Stimulated activated CD8-positive, alpha-beta memory T cell treated with anti-CD3 and anti-CD28 coated beads, Interleukin-4, amount 100 ng/mL, for 24 hours (primary cell): ENCODE data around the gene EIF4A2.

ENCODE experiments used
- DNase-seq: peaks from one replicate; pipeline ENCODE4 v3.0.0-alpha.2; 2020; ENCODE audit warnings: low read depth

Gene EIF4A2

DNA sequence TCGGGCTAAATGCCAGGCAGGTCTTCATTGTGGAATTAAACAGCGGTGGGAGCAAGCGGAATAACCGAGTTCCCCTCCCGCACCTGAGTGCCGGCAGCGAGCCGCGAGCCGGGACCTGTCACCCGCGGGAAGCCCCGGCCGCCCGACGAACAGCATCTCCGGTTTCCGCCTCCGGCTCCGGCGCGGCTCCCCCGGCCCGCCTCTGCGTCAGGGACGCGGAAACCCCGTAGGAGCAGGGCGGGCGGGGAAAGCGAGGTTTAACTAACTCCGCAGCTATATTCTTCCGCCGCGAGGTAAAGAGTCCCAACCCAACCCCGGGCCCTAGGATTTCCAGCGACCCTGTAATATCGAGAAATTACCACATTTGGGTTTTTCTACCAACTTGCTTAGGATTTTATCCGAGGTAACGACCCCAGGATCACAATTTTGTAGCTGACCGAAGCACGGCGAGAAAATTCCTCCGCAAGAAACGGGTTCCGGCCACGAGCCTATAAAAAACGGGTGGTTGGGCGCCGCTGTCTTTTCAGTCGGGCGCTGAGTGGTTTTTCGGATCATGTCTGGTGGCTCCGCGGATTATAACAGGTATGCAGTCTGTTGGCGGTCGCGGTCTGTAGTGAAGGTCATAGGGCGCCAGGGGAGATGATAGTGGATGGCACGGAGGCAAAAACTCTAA is at the start of gene EIF4A2:
Gene EIF4A2, plus strand, starts transcription at position 520 of the 673 bp plus-strand sequence. Its CDS starts 34 bp downstream, at position 554.
- peak; percentile 83 for DNase-seq

GRCh38 chr3:186742618-186743380 is 40.6 kb upstream of the EIF4A2 start:
- no peak for DNase-seq

DNA sequence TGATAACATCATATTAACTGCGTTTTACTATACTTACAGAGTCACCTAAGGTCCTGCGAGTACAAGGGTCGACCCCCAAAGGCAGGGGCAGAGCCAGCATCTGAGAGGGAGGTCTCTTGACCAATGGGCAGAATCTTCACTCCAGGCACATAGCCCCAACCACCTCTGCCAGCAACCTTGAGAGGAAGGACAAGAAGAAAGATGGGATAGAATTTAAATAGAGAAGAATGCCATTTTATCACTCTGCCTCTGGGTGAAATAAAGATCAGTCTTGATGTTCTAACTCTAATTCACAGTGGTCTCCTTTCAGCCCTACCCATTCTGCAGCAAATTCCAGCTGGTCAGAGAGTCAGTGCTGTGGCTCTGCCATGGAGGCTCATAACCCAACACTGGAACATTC is 39.7 kb upstream of the EIF4A2 start:
- no peak for DNase-seq

DNA sequence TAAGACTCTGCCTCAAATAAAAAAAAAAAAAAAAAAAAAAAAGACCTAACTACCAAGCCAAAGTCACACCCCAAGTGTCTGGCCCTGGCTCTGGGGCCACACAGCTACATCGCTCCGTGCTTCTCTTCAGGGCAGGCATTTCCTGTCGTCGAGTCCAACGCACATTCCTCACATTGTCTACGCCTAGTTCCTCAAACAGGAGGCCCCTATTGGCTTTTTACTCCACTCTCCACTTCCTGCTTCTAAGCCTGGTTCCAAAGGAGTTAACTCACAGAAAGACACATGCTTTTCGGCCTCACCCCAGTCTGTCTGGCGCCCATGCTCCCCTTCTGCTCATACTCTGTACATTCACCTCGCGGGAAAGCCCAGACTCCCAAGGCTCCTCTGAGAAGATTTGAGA is 37.4 kb upstream of the EIF4A2 start:
- no peak for DNase-seq

- no peak for DNase-seq
These were observed 33.1 kb upstream of the EIF4A2 start for GRCh38 chr3:186750316-186750715.

GRCh38 chr3:186751480-186751879 is 31.9 kb upstream of the EIF4A2 start:
- no peak for DNase-seq

DNA sequence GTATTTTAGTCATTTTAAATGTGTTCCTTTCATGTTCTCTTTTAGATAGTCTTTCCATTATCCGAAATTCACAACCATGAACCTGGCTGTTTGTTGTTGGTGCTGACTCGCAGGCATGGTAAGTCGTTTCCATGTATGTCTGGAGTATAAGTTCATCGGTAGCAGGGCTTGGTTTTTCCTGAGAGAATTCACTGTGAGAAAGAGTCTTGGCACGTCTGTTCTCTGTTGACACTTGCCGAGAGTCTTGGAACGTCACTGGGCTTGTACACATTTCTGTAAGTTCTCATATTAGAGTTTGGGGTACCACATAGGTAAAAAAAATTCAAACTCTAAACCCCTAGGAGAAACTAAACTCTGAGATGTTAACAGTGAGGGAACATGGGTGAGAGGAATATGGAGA is 29.4 kb upstream of the EIF4A2 start:
- DNase-seq: no peak

DNA sequence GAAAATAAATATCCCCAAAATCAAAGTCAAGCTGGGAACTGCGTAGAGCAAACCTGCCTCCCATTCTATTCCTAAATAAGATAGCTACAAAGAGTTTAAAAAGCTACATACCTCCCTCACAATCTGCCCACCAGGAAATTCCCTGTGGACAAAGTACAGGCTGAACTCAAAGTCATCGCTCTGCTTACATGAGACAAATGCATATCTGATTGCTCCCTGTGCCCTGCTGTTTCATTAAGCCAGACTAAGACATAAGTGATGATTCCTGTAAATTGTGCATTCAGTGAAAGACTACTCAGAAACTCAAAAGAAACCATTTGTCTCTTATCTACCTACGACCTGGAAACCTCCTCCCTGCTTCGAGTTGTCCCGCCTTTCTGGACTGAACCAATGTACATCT is 28.5 kb upstream of the EIF4A2 start:
- no peak for DNase-seq

DNA sequence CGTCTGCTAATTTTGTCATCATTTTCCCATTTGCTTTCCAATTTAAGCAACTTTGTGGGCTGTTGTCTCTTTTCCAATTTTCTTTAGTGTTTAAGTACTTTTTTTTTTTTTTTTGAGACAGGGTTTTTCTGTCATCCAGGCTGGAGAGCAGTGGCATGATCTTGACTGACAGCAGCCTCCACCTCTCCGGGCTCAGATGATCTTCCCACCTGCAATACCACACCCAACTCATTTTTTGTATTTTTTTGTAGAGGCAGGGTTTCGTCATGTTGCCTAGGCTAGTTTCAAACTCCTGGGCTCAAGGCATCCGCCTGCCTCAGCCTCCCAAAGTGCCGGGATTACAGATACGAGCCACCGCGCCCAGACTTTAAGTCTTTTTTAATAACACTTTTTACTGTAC is 26.2 kb upstream of the EIF4A2 start:
- DNase-seq: no peak

- DNase-seq: no peak
These were observed 25.6 kb upstream of the EIF4A2 start for GRCh38 chr3:186757686-186758220.

DNA sequence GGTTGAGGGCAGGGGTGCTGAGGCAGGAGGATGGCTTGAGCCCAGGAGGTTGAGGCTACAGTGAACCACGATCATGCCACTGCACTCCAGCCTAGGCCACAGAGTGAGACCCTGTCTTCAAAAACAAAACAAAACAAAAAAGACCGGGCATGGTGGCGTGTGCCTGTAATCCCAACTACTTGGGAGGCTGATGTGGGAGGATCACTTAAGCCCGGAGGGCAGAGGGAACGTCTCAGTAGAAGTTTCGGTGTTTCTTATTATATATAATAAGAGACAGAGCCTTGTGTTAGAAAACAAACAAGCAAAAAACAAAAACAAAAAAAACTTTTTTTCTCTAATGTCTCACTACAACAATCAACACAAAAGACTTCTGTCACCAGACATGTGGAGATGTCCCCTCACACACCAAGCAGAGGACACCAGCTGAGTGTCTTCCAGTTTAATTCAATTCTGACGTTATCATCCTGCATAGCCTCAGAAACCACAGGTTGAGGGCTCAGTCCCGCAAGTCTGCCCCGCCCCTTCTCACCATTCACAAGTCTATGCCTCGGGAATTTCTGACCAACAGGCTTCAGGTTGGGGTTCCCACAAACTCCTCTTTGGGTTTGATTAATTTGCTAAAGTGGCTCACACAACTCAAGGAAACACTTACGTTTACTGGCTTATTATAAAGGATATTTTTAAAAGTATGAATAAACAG is 24.0 kb upstream of the EIF4A2 start:
- no peak for DNase-seq

- no peak for DNase-seq
These were observed 23.1 kb upstream of the EIF4A2 start for GRCh38 chr3:186760141-186760833.

GRCh38 chr3:186760897-186761447 is 22.4 kb upstream of the EIF4A2 start:
- DNase-seq: no peak

- DNase-seq: peak; percentile 7
These were observed 11.1 kb upstream of the EIF4A2 start for GRCh38 chr3:186772281-186772694.

GRCh38 chr3:186772701-186773417 is 10.5 kb upstream of the EIF4A2 start:
- peak; percentile 56 for DNase-seq

DNA sequence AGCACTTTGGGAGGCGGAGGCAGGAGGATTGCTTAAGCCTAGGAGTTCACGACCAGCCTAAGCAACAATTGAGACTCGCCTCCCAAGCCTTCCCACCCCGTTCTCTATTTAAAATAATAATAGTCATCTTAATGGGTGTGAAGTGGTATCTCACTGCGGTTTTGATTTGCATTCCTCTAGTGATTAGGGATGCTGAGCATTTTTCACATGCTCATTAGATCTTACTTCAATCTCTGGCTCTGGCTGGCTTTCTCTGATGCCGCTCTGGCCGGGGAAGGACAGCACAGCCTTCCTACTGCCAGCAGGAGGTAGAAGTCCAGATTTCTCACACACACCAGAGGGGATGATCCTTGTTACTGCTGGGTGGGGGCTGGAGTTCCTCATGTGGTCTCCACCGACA is 7.4 kb upstream of the EIF4A2 start:
- no peak for DNase-seq

DNA sequence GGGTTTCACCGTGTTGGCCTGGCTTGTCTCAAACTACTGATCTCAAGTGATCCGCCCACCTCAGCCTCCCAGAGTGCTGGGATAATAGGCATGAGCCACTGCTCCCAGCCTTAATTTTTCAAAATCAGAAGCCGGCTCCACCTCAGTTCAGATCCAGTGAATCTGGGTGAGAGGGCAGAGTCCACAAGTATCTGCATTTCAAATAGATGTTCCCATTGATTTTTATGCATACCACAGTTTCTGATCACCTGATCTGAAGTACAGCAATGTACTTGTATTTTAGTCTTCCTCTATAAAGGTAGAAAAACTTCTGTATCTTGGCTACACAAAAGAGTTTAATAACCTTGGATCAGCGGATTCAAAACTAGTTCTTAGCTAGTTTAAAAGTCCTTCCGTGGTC is 4.2 kb upstream of the EIF4A2 start:
- DNase-seq: no peak

DNA sequence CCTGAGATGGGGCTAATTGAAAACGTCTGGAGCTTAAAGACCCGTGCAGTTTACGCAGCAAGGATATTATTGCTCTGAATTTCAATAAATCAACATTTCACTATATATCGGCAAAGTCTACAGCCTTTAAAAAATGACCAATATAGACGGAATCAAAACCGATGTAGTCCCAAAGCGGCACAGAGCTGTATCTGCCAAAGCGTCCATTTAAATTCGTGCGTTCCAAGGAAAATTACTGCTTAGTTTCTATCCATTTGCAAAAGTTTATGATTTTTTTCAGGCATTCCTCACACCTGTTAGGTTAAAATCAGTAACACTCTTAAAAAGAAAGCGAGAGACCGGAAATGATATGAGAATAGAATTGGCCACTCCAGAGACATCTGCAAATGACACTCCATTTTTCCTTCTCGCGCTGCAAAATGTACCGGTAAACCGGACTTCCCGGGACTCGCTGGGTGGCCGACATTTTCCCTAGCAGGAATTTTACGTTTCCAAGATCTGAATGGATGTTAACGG is 777 bp upstream of the EIF4A2 start:
- DNase-seq: no peak

- peak; percentile 59 for DNase-seq
These were observed 546 bp downstream of the EIF4A2 start for GRCh38 chr3:186783731-186784515.
